Gastrocnemius medialis (tissue), 4 donors: ENCODE data around the gene TAPT1.

Experiments used
- POLR2A ChIP-seq, 2 donors: fragments of 450-650 bp; IDR thresholded peaks; one replicate each; pipeline ENCODE4 v1.6.1; 2017; ENCODE audit warnings: antibody characterized with exemption in 2 of 2, mild to moderate bottlenecking in 2 of 2, moderate library complexity in 2 of 2
- TF ChIP-seq, protein P1 (sequence below), 5 experiments: fragments of 450-650 bp in 3 of 5; fragments of 200-600 bp in 2 of 5; sonication (generic) in 2 of 5; IDR thresholded peaks in 4 of 5; conservative IDR thresholded peaks in 1 of 5; 1 replicate in 4 of 5; 2 replicates in 1 of 5; pipeline ENCODE4 v1.5.1; 2016 to 2019; ENCODE audit warnings: antibody characterized with exemption in 5 of 5, mild to moderate bottlenecking in 3 of 5, moderate library complexity in 3 of 5

DNA sequence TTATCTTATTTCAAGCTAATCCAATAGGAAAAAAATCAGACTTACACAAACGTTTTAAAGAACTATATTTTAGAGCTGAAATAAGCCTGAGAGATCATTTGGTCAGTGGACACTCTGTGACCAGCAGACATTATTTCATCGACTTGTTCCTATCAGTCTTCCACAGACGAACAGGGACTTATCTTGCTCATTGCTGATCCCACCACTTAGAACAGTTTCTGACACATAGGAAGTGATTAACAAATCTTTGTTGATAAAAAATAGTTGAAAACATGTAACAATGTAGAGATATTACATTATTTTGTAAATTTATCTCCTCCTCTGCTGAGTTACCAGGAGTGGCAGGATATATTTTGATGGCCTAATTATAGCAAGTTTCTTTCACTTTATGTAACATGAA is 65.8 kb downstream of the TAPT1 start:
- TF ChIP-seq, protein P1, sequence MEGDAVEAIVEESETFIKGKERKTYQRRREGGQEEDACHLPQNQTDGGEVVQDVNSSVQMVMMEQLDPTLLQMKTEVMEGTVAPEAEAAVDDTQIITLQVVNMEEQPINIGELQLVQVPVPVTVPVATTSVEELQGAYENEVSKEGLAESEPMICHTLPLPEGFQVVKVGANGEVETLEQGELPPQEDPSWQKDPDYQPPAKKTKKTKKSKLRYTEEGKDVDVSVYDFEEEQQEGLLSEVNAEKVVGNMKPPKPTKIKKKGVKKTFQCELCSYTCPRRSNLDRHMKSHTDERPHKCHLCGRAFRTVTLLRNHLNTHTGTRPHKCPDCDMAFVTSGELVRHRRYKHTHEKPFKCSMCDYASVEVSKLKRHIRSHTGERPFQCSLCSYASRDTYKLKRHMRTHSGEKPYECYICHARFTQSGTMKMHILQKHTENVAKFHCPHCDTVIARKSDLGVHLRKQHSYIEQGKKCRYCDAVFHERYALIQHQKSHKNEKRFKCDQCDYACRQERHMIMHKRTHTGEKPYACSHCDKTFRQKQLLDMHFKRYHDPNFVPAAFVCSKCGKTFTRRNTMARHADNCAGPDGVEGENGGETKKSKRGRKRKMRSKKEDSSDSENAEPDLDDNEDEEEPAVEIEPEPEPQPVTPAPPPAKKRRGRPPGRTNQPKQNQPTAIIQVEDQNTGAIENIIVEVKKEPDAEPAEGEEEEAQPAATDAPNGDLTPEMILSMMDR (IDR thresholded peaks at IDR 0.05 in 4 of 5, conservative IDR thresholded peaks at IDR 0.05 in 1 of 5) = no peak
- no peak for TF ChIP-seq POLR2A (IDR thresholded peaks at IDR 0.05)
